Mucosa of gallbladder (tissue), 1 donor: ENCODE results near the gene ISL1. TPM values are rescaled to one million over a fixed set of nuclear protein-coding genes. Genes with fewer than 3 reads are reported as not detected.

Source experiments
- DNase-seq: peaks from one replicate; pipeline ENCODE4 v3.0.0-alpha.2; 2020; ENCODE audit warnings: low spot score
- total RNA-seq: library from RNA; stranded (reverse); gene quantifications from one replicate; pipeline ENCODE4 v1.2.1, GENCODE V29; 2021
- donor health status: DM: no; HTN: no; CAD: no.

Gene ISL1
- total RNA-seq, result not detected

- peak; percentile 49 for DNase-seq
Observed at GRCh38 chr5:51383131-51384121, at the start of gene ISL1. ISL1 (plus strand) TSS chr5:51383448; CDS start chr5:51383672, 224 bp downstream.

- no peak for DNase-seq
Observed at GRCh38 chr5:51336878-51337277, 46.4 kb upstream of the ISL1 start.

- no peak for DNase-seq
Observed at GRCh38 chr5:51345106-51345505, 38.1 kb upstream of the ISL1 start.

GRCh38 chr5:51347157-51347556 lies 36.1 kb upstream of the ISL1 start:
- no peak for DNase-seq

- DNase-seq, result no peak
Observed at GRCh38 chr5:51347704-51348103, 35.5 kb upstream of the ISL1 start.

GRCh38 chr5:51371052-51371451 lies 12.2 kb upstream of the ISL1 start:
- no peak for DNase-seq

- DNase-seq, result no peak
Observed at GRCh38 chr5:51373880-51374523, 9.2 kb upstream of the ISL1 start.

GRCh38 chr5:51375084-51375483 lies 8.2 kb upstream of the ISL1 start:
- no peak for DNase-seq

- no peak for DNase-seq
Observed at GRCh38 chr5:51376509-51376908, 6.7 kb upstream of the ISL1 start.

- no peak for DNase-seq
Observed at GRCh38 chr5:51377151-51378060, 5.8 kb upstream of the ISL1 start.

GRCh38 chr5:51378061-51378409 lies 5.2 kb upstream of the ISL1 start:
- no peak for DNase-seq

- no peak for DNase-seq
Observed at GRCh38 chr5:51378448-51379330, 4.6 kb upstream of the ISL1 start.

- no peak for DNase-seq
Observed at GRCh38 chr5:51379331-51379700, 3.9 kb upstream of the ISL1 start.

GRCh38 chr5:51380603-51381207 lies 2.5 kb upstream of the ISL1 start:
- DNase-seq, result no peak

- DNase-seq, result no peak
Observed at GRCh38 chr5:51381761-51382474, 1.3 kb upstream of the ISL1 start.

- DNase-seq, result no peak
Observed at GRCh38 chr5:51382521-51383130, 622 bp upstream of the ISL1 start.

GRCh38 chr5:51384281-51384840 lies 1.1 kb downstream of the ISL1 start:
- DNase-seq, result no peak

- no peak for DNase-seq
Observed at GRCh38 chr5:51385216-51385615, 2.0 kb downstream of the ISL1 start.
